ENCODE results near the gene CXCL12. TPM values are rescaled to one million over a fixed set of nuclear protein-coding genes. Genes with fewer than 3 reads are reported as not detected.
A peak's percentile ranks its signal among the peaks of the same experiment; 100 is the strongest.

CXCL12 gene
- total RNA-seq, 1 experiment from 2014 or later, result 0.47 TPM

- H3K27me3 ChIP-seq (ENCODE audit: low read length), result peaks cover 23% of the 10 kb centered on the region
- no TSS peak for BruUV-seq (replicated peaks)
- CTCF ChIA-PET, result no interaction called here
- no peaks in the 10 kb centered on the region for H3F3A ChIP-seq (ENCODE audit: low read length, unreplicated experiment)
- no peaks in the 10 kb centered on the region for H3K4me1 ChIP-seq (ENCODE audit: insufficient read depth, low read length)
- H3K36me3 ChIP-seq (ENCODE audit: low read depth, low read length), result no peaks in the 10 kb centered on the region
- H3K9me3 ChIP-seq (ENCODE audit: low read length), result no peaks in the 10 kb centered on the region
- no peak overlapping the region for H2AFZ ChIP-seq (ENCODE audit: low read length)
- H3K4me2 ChIP-seq (ENCODE audit: low read length), result no peak overlapping the region
- no peak overlapping the region for H3K27ac ChIP-seq (ENCODE audit: low read length)
- no peaks in the 10 kb centered on the region for H3K79me2 ChIP-seq (ENCODE audit: low read length)
- H3K9me2 ChIP-seq (replicated peaks; ENCODE audit: low read length), result no peaks in the 10 kb centered on the region
- intact Hi-C loops (cut with micrococcal nuclease), result no loop called here
- ATAC-seq (no peak), DNase-seq (no peak)
- H3K4me3 ChIP-seq (ENCODE audit: low read length), result no peak overlapping the region
- POLR2A ChIA-PET (ENCODE audit: unreplicated experiment), result no interaction called here
- H4K20me1 ChIP-seq (ENCODE audit: low read length), result no peaks in the 10 kb centered on the region
- no peak overlapping the region for H3K9ac ChIP-seq (ENCODE audit: low read length)
- TF ChIP-seq EZH2 (IDR thresholded peaks at IDR 0.05; ENCODE audit: low read length, unreplicated experiment) (no peak), CTCF (conservative IDR thresholded peaks at IDR 0.05; ENCODE audit: low read depth, low read length) (no peak), EZH2phosphoT487 (IDR thresholded peaks at IDR 0.05; ENCODE audit: borderline replicate concordance, low read length) (no peak)
These were observed 44.3 kb downstream of the CXCL12 start for GRCh38 chr10:44340557-44340956.

GRCh38 chr10:44339218-44339617, 45.7 kb downstream of the CXCL12 start:
- intact Hi-C loops (cut with micrococcal nuclease), result no loop called here
- TF ChIP-seq EZH2 (IDR thresholded peaks at IDR 0.05; ENCODE audit: low read length, unreplicated experiment), result no peak
- TF ChIP-seq EZH2phosphoT487 (IDR thresholded peaks at IDR 0.05; ENCODE audit: borderline replicate concordance, low read length), result no peak
- TF ChIP-seq CTCF (conservative IDR thresholded peaks at IDR 0.05; ENCODE audit: low read depth, low read length), result no peak
- H4K20me1 ChIP-seq (ENCODE audit: low read length), result no peaks in the 10 kb centered on the region
- no TSS peak for BruUV-seq (replicated peaks)
- CTCF ChIA-PET, result no interaction called here
- no peak overlapping the region for H3K4me2 ChIP-seq (ENCODE audit: low read length)
- DNase-seq (peak; percentile 27), ATAC-seq (no peak)
- H3K79me2 ChIP-seq (ENCODE audit: low read length), result no peaks in the 10 kb centered on the region
- no peak overlapping the region for H2AFZ ChIP-seq (ENCODE audit: low read length)
- H3K36me3 ChIP-seq (ENCODE audit: low read depth, low read length), result no peaks in the 10 kb centered on the region
- H3K9me3 ChIP-seq (ENCODE audit: low read length), result no peaks in the 10 kb centered on the region
- no peaks in the 10 kb centered on the region for H3K9me2 ChIP-seq (replicated peaks; ENCODE audit: low read length)
- POLR2A ChIA-PET (ENCODE audit: unreplicated experiment), result no interaction called here
- H3F3A ChIP-seq (ENCODE audit: low read length, unreplicated experiment), result no peaks in the 10 kb centered on the region
- H3K9ac ChIP-seq (ENCODE audit: low read length), result no peak overlapping the region
- no peak overlapping the region for H3K27ac ChIP-seq (ENCODE audit: low read length)
- no peak overlapping the region for H3K4me3 ChIP-seq (ENCODE audit: low read length)
- peaks cover 14% of the 10 kb centered on the region for H3K27me3 ChIP-seq (ENCODE audit: low read length)
- H3K4me1 ChIP-seq (ENCODE audit: insufficient read depth, low read length), result no peaks in the 10 kb centered on the region

GRCh38 chr10:44337081-44337480, 47.8 kb downstream of the CXCL12 start:
- CTCF ChIA-PET, result no interaction called here
- POLR2A ChIA-PET (ENCODE audit: unreplicated experiment), result no interaction called here
- H3K9ac ChIP-seq (ENCODE audit: low read length), result no peak overlapping the region

More at GRCh38 chr10:44337081-44337480, 47.8 kb downstream of the CXCL12 start:
- Histone ChIP-seq H3K9me2 (replicated peaks; ENCODE audit: low read length) (no peaks in the 10 kb centered on the region), H4K20me1 (ENCODE audit: low read length) (no peaks in the 10 kb centered on the region), H2AFZ (ENCODE audit: low read length) (no peak overlapping the region), H3K4me3 (ENCODE audit: low read length) (no peak overlapping the region), H3K27ac (ENCODE audit: low read length) (no peak overlapping the region), H3K36me3 (ENCODE audit: low read depth, low read length) (no peaks in the 10 kb centered on the region), H3K4me1 (ENCODE audit: insufficient read depth, low read length) (no peaks in the 10 kb centered on the region), H3K79me2 (ENCODE audit: low read length) (no peaks in the 10 kb centered on the region), H3K4me2 (ENCODE audit: low read length) (no peak overlapping the region), H3K27me3 (ENCODE audit: low read length) (peaks cover 16% of the 10 kb centered on the region; the same call in 1 of the 2 replicates), H3F3A (ENCODE audit: low read length, unreplicated experiment) (no peaks in the 10 kb centered on the region), H3K9me3 (ENCODE audit: low read length) (no peaks in the 10 kb centered on the region)
- no peak for TF ChIP-seq EZH2 (IDR thresholded peaks at IDR 0.05; ENCODE audit: low read length, unreplicated experiment)
- TF ChIP-seq CTCF (conservative IDR thresholded peaks at IDR 0.05; ENCODE audit: low read depth, low read length), result no peak
- TF ChIP-seq EZH2phosphoT487 (IDR thresholded peaks at IDR 0.05; ENCODE audit: borderline replicate concordance, low read length), result no peak
- no peak for DNase-seq
- intact Hi-C loops (cut with micrococcal nuclease), result no loop called here
- no TSS peak for BruUV-seq (replicated peaks)
- ATAC-seq, result no peak
